ENCODE results near the gene MGAT3. TPM values are rescaled to one million over a fixed set of nuclear protein-coding genes. Genes with fewer than 3 reads are reported as not detected.

The MGAT3 gene
- total RNA-seq, 2 experiments from 2014 or later, result 16.3 to 44.3 TPM

DNA sequence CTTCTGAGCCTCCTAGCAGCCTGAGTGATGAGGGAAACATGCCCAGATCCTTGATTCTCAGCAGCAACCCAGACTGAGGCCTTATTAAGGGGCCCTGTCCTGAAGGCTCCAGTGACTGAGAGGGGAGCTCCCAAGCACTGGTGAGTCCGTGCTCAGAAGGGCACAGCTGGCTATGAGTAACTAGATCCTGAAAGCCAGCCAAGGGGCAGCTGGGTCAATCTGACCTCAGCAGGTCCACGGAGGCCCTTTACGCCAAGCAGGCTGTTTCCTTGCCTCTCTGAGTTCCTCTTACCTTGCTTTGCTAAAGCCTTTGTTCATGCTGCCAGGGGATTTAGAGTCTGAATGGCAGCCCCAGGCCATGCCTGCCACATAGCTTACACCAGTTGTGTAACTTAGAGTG lies 26.0 kb downstream of the MGAT3 start:
- Histone ChIP-seq H3K4me3 (ENCODE audit: low read depth, low read length, poor library complexity, severe bottlenecking) (no peak overlapping the region), H3K36me3 (ENCODE audit: insufficient read depth, low read length) (peaks cover 64% of the 10 kb centered on the region), H3K9me2 (ENCODE audit: insufficient read depth, low read length) (no peaks in the 10 kb centered on the region), H4K20me1 (ENCODE audit: insufficient read depth, low read length) (no peaks in the 10 kb centered on the region), H2AFZ (ENCODE audit: low read length) (no peak overlapping the region), H3K4me1 (ENCODE audit: insufficient read depth, low read length, poor library complexity, severe bottlenecking) (no peaks in the 10 kb centered on the region), H3K79me2 (ENCODE audit: insufficient read depth, low read depth, low read length) (no peaks in the 10 kb centered on the region), H3K4me2 (ENCODE audit: low read length) (no peak overlapping the region), H3K27ac (ENCODE audit: low read depth, low read length, poor library complexity, severe bottlenecking) (no peak overlapping the region), H3K9me3 (ENCODE audit: low read length) (no peaks in the 10 kb centered on the region)
- TF ChIP-seq EZH2phosphoT487 (IDR thresholded peaks at IDR 0.05; ENCODE audit: borderline replicate concordance, low read depth, low read length), result no peak
- TF ChIP-seq, protein P1, sequence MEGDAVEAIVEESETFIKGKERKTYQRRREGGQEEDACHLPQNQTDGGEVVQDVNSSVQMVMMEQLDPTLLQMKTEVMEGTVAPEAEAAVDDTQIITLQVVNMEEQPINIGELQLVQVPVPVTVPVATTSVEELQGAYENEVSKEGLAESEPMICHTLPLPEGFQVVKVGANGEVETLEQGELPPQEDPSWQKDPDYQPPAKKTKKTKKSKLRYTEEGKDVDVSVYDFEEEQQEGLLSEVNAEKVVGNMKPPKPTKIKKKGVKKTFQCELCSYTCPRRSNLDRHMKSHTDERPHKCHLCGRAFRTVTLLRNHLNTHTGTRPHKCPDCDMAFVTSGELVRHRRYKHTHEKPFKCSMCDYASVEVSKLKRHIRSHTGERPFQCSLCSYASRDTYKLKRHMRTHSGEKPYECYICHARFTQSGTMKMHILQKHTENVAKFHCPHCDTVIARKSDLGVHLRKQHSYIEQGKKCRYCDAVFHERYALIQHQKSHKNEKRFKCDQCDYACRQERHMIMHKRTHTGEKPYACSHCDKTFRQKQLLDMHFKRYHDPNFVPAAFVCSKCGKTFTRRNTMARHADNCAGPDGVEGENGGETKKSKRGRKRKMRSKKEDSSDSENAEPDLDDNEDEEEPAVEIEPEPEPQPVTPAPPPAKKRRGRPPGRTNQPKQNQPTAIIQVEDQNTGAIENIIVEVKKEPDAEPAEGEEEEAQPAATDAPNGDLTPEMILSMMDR (conservative IDR thresholded peaks at IDR 0.05; ENCODE audit: low read length), result no peak
- DNase-seq (ENCODE audit: low spot score), result no peak
- intact Hi-C loops (cut with micrococcal nuclease; ENCODE audit: unreplicated experiment), result no loop called here
- TSS peak; percentile 23 for BruUV-seq (replicated peaks)
- ChIA-PET CTCF (ENCODE audit: unreplicated experiment) (no interaction called here), POLR2A (no interaction called here)

DNA sequence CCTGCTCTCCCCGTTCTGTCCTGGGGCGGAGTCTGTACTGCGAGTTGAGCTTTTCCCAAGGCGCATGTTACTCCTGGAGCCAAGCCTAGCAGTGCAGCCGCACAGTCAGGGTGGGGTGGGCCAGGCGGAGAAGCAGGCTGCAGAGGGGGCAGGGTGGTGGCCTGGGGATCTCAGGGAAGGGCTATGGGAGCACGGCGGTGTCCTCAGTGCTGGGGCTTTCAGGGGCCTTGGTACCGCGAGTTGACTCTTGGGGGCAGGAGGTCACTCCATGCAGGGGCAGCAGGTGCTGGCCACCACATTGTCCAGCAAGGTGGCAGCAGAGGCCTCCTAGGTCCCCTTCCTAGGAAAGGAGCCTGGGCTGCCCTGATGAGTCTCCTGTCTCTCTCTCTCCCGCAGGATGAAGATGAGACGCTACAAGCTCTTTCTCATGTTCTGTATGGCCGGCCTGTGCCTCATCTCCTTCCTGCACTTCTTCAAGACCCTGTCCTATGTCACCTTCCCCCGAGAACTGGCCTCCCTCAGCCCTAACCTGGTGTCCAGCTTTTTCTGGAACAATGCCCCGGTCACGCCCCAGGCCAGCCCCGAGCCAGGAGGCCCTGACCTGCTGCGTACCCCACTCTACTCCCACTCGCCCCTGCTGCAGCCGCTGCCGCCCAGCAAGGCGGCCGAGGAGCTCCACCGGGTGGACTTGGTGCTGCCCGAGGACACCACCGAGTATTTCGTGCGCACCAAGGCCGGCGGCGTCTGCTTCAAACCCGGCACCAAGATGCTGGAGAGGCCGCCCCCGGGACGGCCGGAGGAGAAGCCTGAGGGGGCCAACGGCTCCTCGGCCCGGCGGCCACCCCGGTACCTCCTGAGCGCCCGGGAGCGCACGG lies 30.4 kb downstream of the MGAT3 start:
- CTCF ChIA-PET (ENCODE audit: unreplicated experiment), result no interaction called here
- intact Hi-C loops (cut with micrococcal nuclease; ENCODE audit: unreplicated experiment), result no loop called here

More for the DNA sequence above, 30.4 kb downstream of the MGAT3 start:
- BruUV-seq (replicated peaks), result no TSS peak
- Histone ChIP-seq H3K27ac (ENCODE audit: low read depth, low read length, poor library complexity, severe bottlenecking) (no peak overlapping the region), H3K4me2 (ENCODE audit: low read length) (no peak overlapping the region), H3K36me3 (ENCODE audit: insufficient read depth, low read length) (peaks cover 56% of the 10 kb centered on the region), H4K20me1 (ENCODE audit: insufficient read depth, low read length) (0 out of 2 replicates have a peak, but pooled peaks cover 5% of the 10 kb centered on the region), H2AFZ (ENCODE audit: low read length) (no peak overlapping the region), H3K4me3 (ENCODE audit: low read depth, low read length, poor library complexity, severe bottlenecking) (no peak overlapping the region), H3K79me2 (ENCODE audit: insufficient read depth, low read depth, low read length) (peaks cover 5% of the 10 kb centered on the region; the same call in 1 of the 2 replicates), H3K4me1 (ENCODE audit: insufficient read depth, low read length, poor library complexity, severe bottlenecking) (peaks cover 20% of the 10 kb centered on the region), H3K9me2 (ENCODE audit: insufficient read depth, low read length) (no peaks in the 10 kb centered on the region), H3K9me3 (ENCODE audit: low read length) (no peaks in the 10 kb centered on the region)
- no peak for DNase-seq (ENCODE audit: low spot score)
- TF ChIP-seq, protein P1 (conservative IDR thresholded peaks at IDR 0.05; ENCODE audit: low read length), result no peak
- no peak for TF ChIP-seq EZH2phosphoT487 (IDR thresholded peaks at IDR 0.05; ENCODE audit: borderline replicate concordance, low read depth, low read length)
- POLR2A ChIA-PET, result no interaction called here

All from OCI-LY7 (cell line).